Mucosa of stomach (tissue), 1 donor: ENCODE measurements around the gene OPCML.

Experiments
- H3K27me3 ChIP-seq: one replicate; pipeline ENCODE4 v1.7.0; 2013; ENCODE audit warnings: mild to moderate bottlenecking, low read length; ENCODE audit not compliant: control insufficient read depth, insufficient read depth
- H3K36me3 ChIP-seq: one replicate; pipeline ENCODE4 v1.7.0; 2013; ENCODE audit warnings: low read length; ENCODE audit not compliant: control insufficient read depth, insufficient read depth
- H3K4me1 ChIP-seq: one replicate; pipeline ENCODE4 v1.7.0; 2013; ENCODE audit warnings: mild to moderate bottlenecking, low read length; ENCODE audit not compliant: control insufficient read depth, insufficient read depth
- H3K4me3 ChIP-seq: one replicate; pipeline ENCODE4 v1.7.0; 2013; ENCODE audit warnings: low read length
- H3K9ac ChIP-seq: one replicate; pipeline ENCODE4 v1.7.0; 2013; ENCODE audit warnings: mild to moderate bottlenecking, low read length, moderate library complexity
- H3K9me3 ChIP-seq: one replicate; pipeline ENCODE4 v1.7.0; 2013; ENCODE audit warnings: mild to moderate bottlenecking, low read length, moderate library complexity; ENCODE audit not compliant: control insufficient read depth
- donor health status: Pancreatic carcinoma.

Gene OPCML

GRCh38 chr11:132457445-132457844 lies 1074.9 kb downstream of the OPCML start:
- H3K36me3 ChIP-seq, result no peaks in the 10 kb centered on the region
- no peak overlapping the region for H3K9ac ChIP-seq
- H3K4me3 ChIP-seq, result no peak overlapping the region
- no peaks in the 10 kb centered on the region for H3K9me3 ChIP-seq
- no peaks in the 10 kb centered on the region for H3K27me3 ChIP-seq
- no peaks in the 10 kb centered on the region for H3K4me1 ChIP-seq

- Histone ChIP-seq H3K4me3 (no peak overlapping the region), H3K36me3 (no peaks in the 10 kb centered on the region), H3K4me1 (no peaks in the 10 kb centered on the region), H3K9me3 (no peaks in the 10 kb centered on the region), H3K9ac (no peak overlapping the region), H3K27me3 (no peaks in the 10 kb centered on the region)
Observed at GRCh38 chr11:132456751-132457328, 1075.5 kb downstream of the OPCML start.

GRCh38 chr11:132455044-132455443 lies 1077.3 kb downstream of the OPCML start:
- H3K9ac ChIP-seq, result no peak overlapping the region
- no peaks in the 10 kb centered on the region for H3K36me3 ChIP-seq
- H3K4me3 ChIP-seq, result no peak overlapping the region
- H3K4me1 ChIP-seq, result no peaks in the 10 kb centered on the region
- no peaks in the 10 kb centered on the region for H3K9me3 ChIP-seq
- no peaks in the 10 kb centered on the region for H3K27me3 ChIP-seq

GRCh38 chr11:132453406-132453805 lies 1078.9 kb downstream of the OPCML start:
- H3K9me3 ChIP-seq, result no peaks in the 10 kb centered on the region
- H3K9ac ChIP-seq, result no peak overlapping the region
- no peaks in the 10 kb centered on the region for H3K4me1 ChIP-seq
- no peaks in the 10 kb centered on the region for H3K36me3 ChIP-seq
- no peaks in the 10 kb centered on the region for H3K27me3 ChIP-seq
- no peak overlapping the region for H3K4me3 ChIP-seq

- Histone ChIP-seq H3K9ac (no peak overlapping the region), H3K27me3 (no peaks in the 10 kb centered on the region), H3K4me3 (no peak overlapping the region)
Observed at GRCh38 chr11:132452616-132453015, 1079.7 kb downstream of the OPCML start.

GRCh38 chr11:132451942-132452601 lies 1080.2 kb downstream of the OPCML start:
- Histone ChIP-seq H3K9ac (no peak overlapping the region), H3K9me3 (no peaks in the 10 kb centered on the region), H3K4me3 (no peak overlapping the region), H3K4me1 (no peaks in the 10 kb centered on the region), H3K36me3 (no peaks in the 10 kb centered on the region), H3K27me3 (no peaks in the 10 kb centered on the region)

More at GRCh38 chr11:132452616-132453015, 1079.7 kb downstream of the OPCML start:
- Histone ChIP-seq H3K9me3 (no peaks in the 10 kb centered on the region), H3K36me3 (no peaks in the 10 kb centered on the region), H3K4me1 (no peaks in the 10 kb centered on the region)

GRCh38 chr11:132450631-132451030 lies 1081.7 kb downstream of the OPCML start:
- H3K27me3 ChIP-seq, result no peaks in the 10 kb centered on the region
- no peak overlapping the region for H3K4me3 ChIP-seq
- H3K36me3 ChIP-seq, result no peaks in the 10 kb centered on the region
- H3K9me3 ChIP-seq, result no peaks in the 10 kb centered on the region
- H3K4me1 ChIP-seq, result no peaks in the 10 kb centered on the region
- H3K9ac ChIP-seq, result no peak overlapping the region

- H3K36me3 ChIP-seq, result no peaks in the 10 kb centered on the region
- no peaks in the 10 kb centered on the region for H3K4me1 ChIP-seq
- no peaks in the 10 kb centered on the region for H3K9me3 ChIP-seq
Observed at GRCh38 chr11:132448334-132448995, 1083.8 kb downstream of the OPCML start.

GRCh38 chr11:132447761-132448160 lies 1084.5 kb downstream of the OPCML start:
- no peaks in the 10 kb centered on the region for H3K27me3 ChIP-seq
- H3K4me1 ChIP-seq, result no peaks in the 10 kb centered on the region
- H3K9ac ChIP-seq, result no peak overlapping the region
- H3K4me3 ChIP-seq, result no peak overlapping the region
- no peaks in the 10 kb centered on the region for H3K36me3 ChIP-seq
- H3K9me3 ChIP-seq, result no peaks in the 10 kb centered on the region

More at GRCh38 chr11:132448334-132448995, 1083.8 kb downstream of the OPCML start:
- Histone ChIP-seq H3K9ac (no peak overlapping the region), H3K27me3 (no peaks in the 10 kb centered on the region), H3K4me3 (no peak overlapping the region)

- Histone ChIP-seq H3K9me3 (no peaks in the 10 kb centered on the region), H3K4me3 (no peak overlapping the region), H3K27me3 (no peaks in the 10 kb centered on the region), H3K9ac (no peak overlapping the region), H3K4me1 (no peaks in the 10 kb centered on the region), H3K36me3 (no peaks in the 10 kb centered on the region)
Observed at GRCh38 chr11:132445859-132446291, 1086.4 kb downstream of the OPCML start.

- no peaks in the 10 kb centered on the region for H3K9me3 ChIP-seq
- no peaks in the 10 kb centered on the region for H3K4me1 ChIP-seq
- no peak overlapping the region for H3K9ac ChIP-seq
- H3K27me3 ChIP-seq, result no peaks in the 10 kb centered on the region
- no peak overlapping the region for H3K4me3 ChIP-seq
- no peaks in the 10 kb centered on the region for H3K36me3 ChIP-seq
Observed at GRCh38 chr11:132444911-132445310, 1087.4 kb downstream of the OPCML start.

GRCh38 chr11:132439711-132440255 lies 1092.5 kb downstream of the OPCML start:
- Histone ChIP-seq H3K9ac (no peak overlapping the region), H3K27me3 (no peaks in the 10 kb centered on the region), H3K4me3 (no peak overlapping the region), H3K36me3 (no peaks in the 10 kb centered on the region), H3K9me3 (no peaks in the 10 kb centered on the region), H3K4me1 (no peaks in the 10 kb centered on the region)
